ENCODE measurements around the gene ADPRM.

DNA sequence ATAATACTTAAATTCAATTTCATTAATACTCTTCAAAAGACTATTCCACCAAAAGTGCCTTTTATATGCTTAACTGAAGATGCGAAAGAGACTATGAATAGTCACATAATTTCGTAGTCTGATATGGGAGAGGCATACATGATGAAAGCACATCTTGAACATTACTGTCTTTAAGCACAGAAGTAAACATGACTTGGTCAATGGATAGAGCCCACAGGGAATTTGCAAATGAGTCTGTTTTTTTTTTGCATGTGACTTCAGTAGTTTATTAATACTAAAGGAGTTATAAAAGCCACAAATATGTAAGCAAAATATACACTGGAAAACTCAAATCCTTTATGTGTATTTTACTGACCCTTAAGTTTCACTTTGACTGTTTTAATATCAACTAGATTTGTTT lies 15.9 kb downstream of the ADPRM start:
- TF ChIP-seq CTCF (IDR thresholded peaks at IDR 0.05; ENCODE audit: poor library complexity) (no peak), EZH2phosphoT487 (IDR thresholded peaks at IDR 0.05; ENCODE audit: low read depth, severe bottlenecking, unreplicated experiment) (no peak)
